HUDEP-2 (cell line): Measurements from ENCODE around the gene MS4A12.
"Not testable (repeated sequence)": the region's sequence is repeated elsewhere in the genome, so short reads cannot be mapped to it uniquely, and the experiment has no call there.

Experiments used
- DNase-seq, 76 experiments: peaks; one replicate each; lab custom pipeline; 2025; ENCODE audit not compliant: unreplicated experiment in 76 of 76; lab: John Stamatoyannopoulos, UW

The MS4A12 gene

GRCh38 chr11:60511393-60511792, 18.8 kb downstream of the MS4A12 start:
- DNase-seq = no peak

- no peak for DNase-seq
Observed at GRCh38 chr11:60512651-60513225, 20.2 kb downstream of the MS4A12 start.

- DNase-seq = no peak
Observed at GRCh38 chr11:60513496-60514460, 21.2 kb downstream of the MS4A12 start.

- no peak for DNase-seq
Observed at GRCh38 chr11:60515144-60515855, 22.7 kb downstream of the MS4A12 start, which contains the start of gene MS4A13. MS4A13 (plus strand) TSS chr11:60515392; CDS start chr11:60518084, 2,692 bp downstream.

GRCh38 chr11:60528465-60528864, 35.9 kb downstream of the MS4A12 start:
- no peak for DNase-seq

GRCh38 chr11:60528934-60529333, 36.4 kb downstream of the MS4A12 start:
- no peak for DNase-seq

GRCh38 chr11:60530454-60531100, 38.0 kb downstream of the MS4A12 start:
- no peak for DNase-seq

GRCh38 chr11:60532383-60532782, 39.8 kb downstream of the MS4A12 start:
- not testable (repeated sequence) for DNase-seq

GRCh38 chr11:60538627-60539026, 46.0 kb downstream of the MS4A12 start:
- not testable (repeated sequence) for DNase-seq

- no peak for DNase-seq
Observed at GRCh38 chr11:60544077-60544476, 51.5 kb downstream of the MS4A12 start.
